GM12892 (cell line): ENCODE data around the gene ZNF142.

Source experiments
- POLR2A ChIP-seq: IDR thresholded peaks from 2 replicates; pipeline ENCODE4 v1.6.1; 2011; ENCODE audit warnings: low read depth, low read length, control low read depth
- POLR2AphosphoS5 ChIP-seq: IDR thresholded peaks from 2 replicates; pipeline ENCODE4 v1.6.1; 2011; ENCODE audit warnings: low read depth, low read length, control low read depth
- TAF1 ChIP-seq: IDR thresholded peaks from 2 replicates; pipeline ENCODE4 v1.6.1; 2011; ENCODE audit warnings: low read depth, mild to moderate bottlenecking, control low read depth, low read length, borderline replicate concordance

DNA sequence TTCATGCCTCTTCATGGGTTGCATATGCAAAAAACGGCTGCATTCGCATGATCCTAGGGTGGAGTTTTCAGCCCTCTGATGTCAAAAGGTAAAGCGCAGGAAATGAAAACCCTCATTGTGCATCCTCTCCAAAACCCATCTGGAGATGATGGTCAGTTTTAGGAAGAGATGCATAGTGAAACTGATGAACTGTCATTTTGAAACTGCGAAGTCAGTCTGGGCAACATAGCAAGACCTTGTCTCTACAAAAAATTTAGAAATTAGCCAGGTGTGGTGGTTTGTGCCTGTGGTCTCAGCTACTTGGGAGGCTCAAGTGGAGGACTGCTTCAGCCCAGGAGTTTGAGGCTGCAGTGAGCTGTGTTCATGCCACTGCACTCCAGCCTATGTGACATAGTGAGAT lies 48.7 kb upstream of the ZNF142 start:
- TF ChIP-seq POLR2AphosphoS5 (no peak), TAF1 (no peak), POLR2A (no peak)
